Dendritic cell treated with granulocyte-macrophage colony-stimulating factor and Interleukin-4, amounts not matched to agents 40 ng/mL and 50 ng/mL, for 4 days (primary cell): ENCODE measurements around the gene RAB25.
"Not testable (repeated sequence)": the region's sequence is repeated elsewhere in the genome, so short reads cannot be mapped to it uniquely, and the experiment has no call there.

ENCODE experiments used
- H3K27ac Mint-ChIP-seq: one replicate; pipeline ENCODE4 v1.8.0; 2022; ENCODE audit warnings: mild to moderate bottlenecking, mixed read lengths
- H3K27me3 Mint-ChIP-seq: one replicate; pipeline ENCODE4 v1.8.0; 2022; ENCODE audit warnings: mild to moderate bottlenecking, mixed read lengths
- H3K36me3 Mint-ChIP-seq: one replicate; pipeline ENCODE4 v1.8.0; 2022; ENCODE audit warnings: low read depth, mixed read lengths
- H3K4me1 Mint-ChIP-seq: one replicate; pipeline ENCODE4 v1.8.0; 2022; ENCODE audit warnings: low read depth, mixed read lengths
- H3K4me3 Mint-ChIP-seq: one replicate; pipeline ENCODE4 v1.8.0; 2022; ENCODE audit warnings: mild to moderate bottlenecking, moderate library complexity, mixed read lengths
- H3K9me3 Mint-ChIP-seq: one replicate; pipeline ENCODE4 v1.8.0; 2022; ENCODE audit warnings: mixed read lengths
- intact Hi-C: fragments of 100-400 bp; cut with micrococcal nuclease; formaldehyde crosslinking; loops from one replicate; pipeline ENCODE4 v1.15.0; 2022

The RAB25 gene

DNA sequence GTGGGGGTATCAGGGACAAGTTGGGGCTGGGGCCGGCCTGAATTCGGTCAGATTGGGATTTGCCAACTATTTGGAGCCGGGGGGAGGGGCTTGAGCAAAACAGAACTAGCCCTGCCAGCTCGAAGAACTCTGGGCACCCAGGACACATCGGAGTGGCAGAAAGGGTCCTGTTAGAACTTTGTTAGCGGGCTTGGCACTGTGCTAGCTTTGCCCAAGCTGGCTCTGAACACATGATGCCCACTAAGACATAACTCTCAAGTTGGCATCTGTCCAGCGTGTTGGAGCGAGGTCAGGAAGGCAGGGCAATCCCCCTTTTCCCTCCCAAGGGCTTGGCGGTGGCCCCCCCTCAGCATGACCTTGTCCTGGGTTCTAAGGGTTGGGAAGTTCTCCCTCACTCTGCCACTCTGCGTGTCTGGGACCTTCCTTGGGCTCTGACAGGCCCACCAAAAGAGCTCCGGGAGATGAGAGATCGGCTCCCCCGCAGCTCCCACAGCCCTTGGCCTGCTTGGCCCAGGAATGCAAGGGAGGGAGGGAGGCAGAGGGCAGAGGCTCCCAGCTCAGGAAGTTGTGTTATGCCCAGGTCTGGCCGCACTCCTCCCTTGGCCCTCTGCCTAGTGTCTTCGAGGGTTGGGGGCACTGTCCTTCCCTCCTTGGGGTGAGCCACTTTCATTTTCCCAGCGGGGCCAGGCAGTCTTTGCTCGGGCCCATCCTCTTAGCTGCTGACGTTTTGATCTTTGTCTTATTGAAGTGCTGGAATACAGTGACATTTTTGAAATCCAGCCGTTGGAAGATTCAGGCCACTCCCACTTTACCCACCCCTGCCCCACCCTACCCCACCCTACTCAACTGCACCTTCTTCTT is 54.8 kb downstream of the RAB25 start:
- H3K36me3 Mint-ChIP-seq = peaks cover 62% of the 10 kb centered on the region
- H3K9me3 Mint-ChIP-seq = no peaks in the 10 kb centered on the region
- peaks cover 70% of the 10 kb centered on the region for H3K4me1 Mint-ChIP-seq
- intact Hi-C loops = no loop called here
- H3K4me3 Mint-ChIP-seq = peak overlapping the region; percentile 95
- peak overlapping the region; percentile 98 for H3K27ac Mint-ChIP-seq
- peaks cover 21% of the 10 kb centered on the region for H3K27me3 Mint-ChIP-seq

DNA sequence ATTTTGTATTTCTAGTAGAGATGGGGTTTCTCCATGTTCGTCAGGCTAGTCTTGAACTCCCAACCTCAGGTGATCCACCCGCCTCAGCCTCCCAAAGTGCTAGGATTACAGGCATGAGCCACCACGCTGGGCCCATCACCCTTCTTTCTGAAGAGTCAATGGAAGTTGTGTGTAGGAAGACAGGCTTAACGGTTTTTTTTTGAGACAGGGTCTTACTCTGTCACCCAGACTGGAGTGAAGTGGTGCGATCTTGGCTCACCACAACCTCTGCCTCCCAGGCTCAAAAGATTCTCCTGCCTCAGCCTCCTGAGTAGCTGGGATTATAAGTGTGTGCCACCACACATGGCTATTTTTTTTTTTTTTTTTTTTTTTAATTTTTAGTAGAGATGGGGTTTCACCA is 55.8 kb downstream of the RAB25 start:
- intact Hi-C loops, H3K9me3 Mint-ChIP-seq: not testable (repeated sequence)
- peak overlapping the region; percentile 98 for H3K27ac Mint-ChIP-seq
- peak overlapping the region; percentile 95 for H3K4me3 Mint-ChIP-seq
- H3K4me1 Mint-ChIP-seq = peaks cover 78% of the 10 kb centered on the region
- H3K27me3 Mint-ChIP-seq = peaks cover 11% of the 10 kb centered on the region
- H3K36me3 Mint-ChIP-seq = peaks cover 67% of the 10 kb centered on the region

DNA sequence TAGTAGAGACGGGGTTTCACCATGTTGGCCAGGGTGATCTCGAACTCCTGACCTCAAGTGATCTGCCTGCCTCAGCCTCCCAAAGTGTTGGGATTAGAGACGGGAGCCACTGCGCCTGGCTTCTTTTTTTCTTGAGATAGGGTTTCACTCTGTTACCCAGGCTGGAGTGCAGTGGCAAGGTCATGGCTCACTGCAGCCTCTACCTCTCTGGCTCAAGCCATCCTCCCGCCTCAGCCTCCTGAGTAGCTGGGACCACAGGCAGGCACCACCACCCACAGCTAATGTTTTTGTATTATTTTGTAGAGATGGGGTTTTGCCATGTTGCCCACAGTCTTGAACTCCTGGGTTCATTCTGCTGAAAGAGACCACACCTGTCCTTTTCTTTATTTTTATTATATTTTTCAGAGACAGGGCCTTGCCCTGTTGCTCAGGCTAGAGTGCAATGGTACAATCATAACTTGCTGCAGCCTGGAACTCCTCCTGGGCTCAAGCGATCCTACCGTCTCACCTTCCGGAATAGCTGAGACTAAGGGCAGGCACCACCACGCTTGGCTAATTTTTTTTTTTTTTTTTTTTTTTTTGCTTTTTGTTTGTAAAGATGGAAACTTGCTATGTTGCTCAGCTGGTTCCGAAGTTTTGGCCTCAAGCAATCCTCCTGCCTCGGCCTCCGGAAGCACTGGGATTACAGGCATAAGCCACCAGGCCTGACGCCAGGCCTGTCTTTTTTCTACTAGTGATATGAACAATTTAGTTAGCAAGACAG is 56.6 kb downstream of the RAB25 start:
- peak overlapping the region; percentile 86 for H3K27ac Mint-ChIP-seq
- H3K27me3 Mint-ChIP-seq = peaks cover 3% of the 10 kb centered on the region
- intact Hi-C loops = no loop called here
- H3K4me1 Mint-ChIP-seq = peaks cover 80% of the 10 kb centered on the region
- H3K4me3 Mint-ChIP-seq = peak overlapping the region; percentile 63
- H3K9me3 Mint-ChIP-seq = no peaks in the 10 kb centered on the region
- H3K36me3 Mint-ChIP-seq = peaks cover 72% of the 10 kb centered on the region

DNA sequence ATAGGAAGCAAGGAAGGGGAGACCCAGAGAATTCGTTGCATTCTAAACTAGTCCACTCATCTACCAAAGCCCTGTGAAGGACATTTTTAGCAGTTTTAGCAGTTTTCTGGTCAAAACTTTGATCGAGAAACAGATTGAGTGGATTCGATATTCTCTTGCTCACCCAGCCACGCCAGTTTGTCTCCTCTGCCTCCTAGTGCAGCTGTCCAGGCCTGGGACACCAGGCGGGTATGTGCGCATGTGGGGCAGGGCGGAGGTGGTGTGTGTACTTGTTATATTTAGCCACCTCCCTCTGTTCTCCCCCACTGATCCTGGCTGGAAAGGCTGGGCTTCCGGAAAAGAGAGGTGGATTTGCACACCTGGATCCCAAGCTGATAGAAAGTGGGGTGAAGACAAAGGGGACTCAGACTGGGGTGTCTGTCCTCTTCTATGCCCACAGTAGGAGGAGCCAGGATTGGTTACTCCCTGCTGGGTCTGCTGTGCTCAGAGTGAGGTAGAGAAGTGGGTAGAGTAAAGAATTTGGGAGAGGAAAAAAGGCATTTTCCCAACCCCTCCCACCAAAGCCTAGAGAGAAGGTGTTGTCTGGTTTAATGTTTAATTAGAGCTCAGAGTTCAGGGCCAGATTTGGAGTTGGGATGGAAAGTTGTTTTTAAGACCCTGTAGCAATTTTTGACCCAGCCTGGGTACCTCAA is 57.4 kb downstream of the RAB25 start:
- H3K36me3 Mint-ChIP-seq = peaks cover 79% of the 10 kb centered on the region
- H3K27me3 Mint-ChIP-seq = no peaks in the 10 kb centered on the region
- intact Hi-C loops = no loop called here
- H3K27ac Mint-ChIP-seq = peak overlapping the region; percentile 86
- H3K9me3 Mint-ChIP-seq = no peaks in the 10 kb centered on the region
- H3K4me3 Mint-ChIP-seq = peak overlapping the region; percentile 67
- peaks cover 80% of the 10 kb centered on the region for H3K4me1 Mint-ChIP-seq

DNA sequence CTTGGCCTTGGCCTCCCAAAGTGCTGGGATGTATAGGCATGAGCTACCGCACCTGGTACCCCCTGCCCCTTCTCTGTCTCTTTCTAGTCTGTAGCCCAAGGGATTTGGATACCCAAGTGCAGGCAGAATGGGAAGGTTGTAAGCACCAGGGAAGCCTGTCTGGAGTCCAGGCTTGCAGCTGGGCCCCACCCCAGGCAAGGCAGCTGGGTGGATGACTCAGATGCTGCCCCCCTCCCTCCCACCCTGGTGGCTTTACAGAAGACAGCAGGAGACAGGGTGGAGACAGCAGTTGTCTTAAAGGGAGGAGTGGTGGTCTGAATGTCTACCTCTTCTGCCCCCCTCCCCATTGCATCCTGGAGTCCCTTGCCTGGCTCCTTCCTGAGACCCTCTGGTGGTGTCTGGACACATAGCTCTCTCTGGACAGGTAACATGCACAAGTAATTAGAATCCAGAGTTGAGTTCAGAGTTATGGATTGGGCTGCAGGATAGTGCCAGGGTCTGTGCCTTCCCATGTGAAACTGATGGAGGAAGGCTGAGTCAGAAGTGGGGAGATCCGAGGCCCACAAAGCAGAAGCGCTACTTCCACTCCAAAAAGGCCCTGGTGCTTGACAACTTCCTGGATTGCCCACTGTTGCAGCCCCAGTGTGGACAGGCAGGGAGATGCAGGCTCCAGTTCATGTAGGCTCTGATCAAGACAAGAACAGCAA is 58.7 kb downstream of the RAB25 start:
- Mint-ChIP-seq H3K4me1 (peaks cover 81% of the 10 kb centered on the region), H3K4me3 (peak overlapping the region; percentile 67), H3K27me3 (no peaks in the 10 kb centered on the region), H3K36me3 (peaks cover 82% of the 10 kb centered on the region), H3K9me3 (no peaks in the 10 kb centered on the region), H3K27ac (peak overlapping the region; percentile 86)
- intact Hi-C loops = no loop called here
